ENCODE results near the gene WDR73. TPM values are rescaled to one million over a fixed set of nuclear protein-coding genes. Genes with fewer than 3 reads are reported as not detected.

WDR73 gene
- total and polyA plus RNA-seq, 2 of the 4 experiments (the other 2 are of a cell fraction), result 21.5 to 25.5 TPM

GRCh38 chr15:84599906-84600305 lies 54.2 kb downstream of the WDR73 start:
- ChIA-PET POLR2A (ENCODE audit: unreplicated experiment) (no interaction called here), CTCF (interaction anchor here (0.8 to 2.2 kb wide), 3 partner anchors 12 to 330 kb away, joined by 5 to 10 read pairs (median 9); no protein-coding TSS in a partner anchor)
- H3K4me3 ChIP-seq (ENCODE audit: insufficient read depth, low read depth, low read length), result no peak overlapping the region
- no peak overlapping the region for H2BK5ac ChIP-seq (ENCODE audit: low read depth, low read length, poor library complexity, severe bottlenecking)
- peak overlapping the region; percentile 28; the same call in 1 of the 2 replicates for H3K4me2 ChIP-seq (ENCODE audit: low read depth, low read length)
- no peak overlapping the region for H4K91ac ChIP-seq (ENCODE audit: insufficient read depth, low read depth, low read length)
- no peak overlapping the region for H2BK20ac ChIP-seq (ENCODE audit: low read depth, low read length)
- peaks cover 1% of the 10 kb centered on the region; the same call in 1 of the 2 replicates for H3K4me1 ChIP-seq (ENCODE audit: control insufficient read depth, insufficient read depth, low read length)
- H2AK9ac ChIP-seq (replicated peaks; ENCODE audit: low read depth, low read length, poor library complexity), result peak overlapping the region; percentile 80
- H3K18ac ChIP-seq (ENCODE audit: low read depth, low read length), result no peak overlapping the region
- H3K36me3 ChIP-seq (ENCODE audit: control insufficient read depth, insufficient read depth, low read length), result peaks cover 9% of the 10 kb centered on the region; the same call in 1 of the 2 replicates
- dilution Hi-C loops (cut with HindIII; ENCODE audit: low sequenced_read_pairs, unreplicated experiment) (no loop called here), intact Hi-C loops (cut with micrococcal nuclease) (loop anchor here (1.0 to 5.0 kb wide), 3 partner anchors 33 to 328 kb away; partner anchors contain the start of gene WDR73), in situ Hi-C loops (cut with MboI; ENCODE audit: low sequenced_read_pairs) (no loop called here)
- H2AFZ ChIP-seq (replicated peaks; ENCODE audit: low read length, poor library complexity), result peak overlapping the region; percentile 77
- no peak overlapping the region for H2BK120ac ChIP-seq (ENCODE audit: low read depth, low read length)
- no peak overlapping the region for H3K14ac ChIP-seq (replicated peaks; ENCODE audit: low read depth, low read length)
- H3K27me3 ChIP-seq (ENCODE audit: control insufficient read depth, insufficient read depth, low read length), result peaks cover 2% of the 10 kb centered on the region
- no peak overlapping the region for H3K27ac ChIP-seq (ENCODE audit: insufficient read depth, low read length)
- H4K5ac ChIP-seq (ENCODE audit: low read depth, low read length), result no peak overlapping the region
- H3K56ac ChIP-seq (ENCODE audit: extremely low read depth, insufficient read depth, low read length), result no peak overlapping the region
- no peaks in the 10 kb centered on the region for H3K9me3 ChIP-seq (ENCODE audit: control insufficient read depth, insufficient read depth, low read length)
- no peak overlapping the region for H3K23ac ChIP-seq (ENCODE audit: low read depth, low read length)
- no peaks in the 10 kb centered on the region; the same call in 1 of the 2 replicates for H4K20me1 ChIP-seq (ENCODE audit: insufficient read depth, low read length)
- H3K9ac ChIP-seq (ENCODE audit: low read depth, low read length), result no peak overlapping the region
- BruUV-seq (replicated peaks), result no TSS peak
- DNase-seq (no peak), ATAC-seq (ENCODE audit: low read depth) (no peak)
- no peak overlapping the region for H4K8ac ChIP-seq (ENCODE audit: low read depth in 2 of 2, low read length in 2 of 2)
- H3K9me1 ChIP-seq (ENCODE audit: insufficient read depth, low read length), result peaks cover 3% of the 10 kb centered on the region; the same call in 1 of the 2 replicates
- peaks cover 6 to 29% of the 10 kb centered on the region in 2 experiments; a peak in 3 of 4 replicates for H3K79me1 ChIP-seq (ENCODE audit: low read depth in 1 of 2, low read length in 2 of 2)
- H3K4ac ChIP-seq (ENCODE audit: low read depth, low read length), result no peak overlapping the region; the same call in 1 of the 2 replicates
- H2AK5ac ChIP-seq (ENCODE audit: low read depth, low read length), result peak overlapping the region; percentile 65; the same call in 1 of the 2 replicates
- no peak overlapping the region for H2BK15ac ChIP-seq (ENCODE audit: low read depth, low read length)
- TF ChIP-seq CEBPB (IDR thresholded peaks at IDR 0.05; ENCODE audit: low read depth, low read length) (no peak), POLR2A (IDR thresholded peaks at IDR 0.05; ENCODE audit: low read depth, low read length) (no peak), MAFK (IDR thresholded peaks at IDR 0.05; ENCODE audit: low read depth, low read length) (no peak), RCOR1 (IDR thresholded peaks at IDR 0.05; ENCODE audit: insufficient replicate concordance, low read length) (no peak)
- 70% methylated on average over 3 of the region's 10 CpGs; no CpG with 5 or more reads in 1 of the 2 experiments for WGBS, 2 experiments (ENCODE audit: extremely low coverage in 2 of 2, insufficient read length in 1 of 2)
